Cardiac septum (tissue), 1 donor: Measurements from ENCODE around the gene GRK5. TPM values are rescaled to one million over a fixed set of nuclear protein-coding genes. Genes with fewer than 3 reads are reported as not detected.
"Not testable (repeated sequence)": the region's sequence is repeated elsewhere in the genome, so short reads cannot be mapped to it uniquely, and the experiment has no call there.

Source experiments
- DNase-seq: peaks from one replicate; pipeline ENCODE4 v3.0.0-alpha.2; 2020; ENCODE audit warnings: low spot score
- intact Hi-C: fragments of 100-400 bp; cut with DNase I; formaldehyde crosslinking; loops from one replicate; pipeline ENCODE4 v1.14.0; 2022
- long read RNA-seq: library from polyadenylated mRNA; unstranded; transcript quantifications from one replicate; pipeline ENCODE4 v2.0.0, GENCODE V29; 2021
- total RNA-seq: library from RNA; stranded (reverse); fragmentation: NEBNext Ultra II Directional; extraction: Animal tissue kit (Norgen Biotek cat#: 25700); gene quantifications from one replicate; pipeline ENCODE4 v1.2.1, GENCODE V29; 2021
- donor health status: DM: no; HTN: no; CAD: no.

The GRK5 gene
- total RNA-seq: 17.6 TPM
- long read RNA-seq, transcript GRK5-202 (16 exons, 2,654 nt): major isoform, 9 of 27 reads
- long read RNA-seq, partial matches to known transcripts: 4 of 27 reads
- long read RNA-seq, other reads (novel, unspliced or antisense): 14 of 27 reads

- intact Hi-C loops: loop anchor here (2.0 to 10.0 kb wide), 5 partner anchors 45 to 447 kb away; partner anchors contain the start of gene BAG3
- DNase-seq: peak; percentile 98
Observed at GRCh38 chr10:119207366-119207666, at the start of gene GRK5. GRK5 (plus strand) TSS chr10:119207571; CDS start chr10:119207918, 347 bp downstream.

- peak; percentile 67 for DNase-seq
- intact Hi-C loops: no loop called here
Observed at GRCh38 chr10:119159332-119159731, 48.0 kb upstream of the GRK5 start.

GRCh38 chr10:119161680-119162451 is 45.5 kb upstream of the GRK5 start:
- DNase-seq: no peak
- intact Hi-C loops: no loop called here

- intact Hi-C loops: no loop called here
- DNase-seq: no peak
Observed at GRCh38 chr10:119162452-119163092, 44.8 kb upstream of the GRK5 start.

GRCh38 chr10:119165171-119166117 is 41.9 kb upstream of the GRK5 start, which contains the start of gene SFXN4:
SFXN4 (minus strand) TSS chr10:119165714; CDS start chr10:119165647, 67 bp downstream.
- intact Hi-C loops: loop anchor here (2.0 kb wide), 1 partner anchor 13 kb away; the partner anchor contains the start of gene PRDX3
- DNase-seq: peak; percentile 93

GRCh38 chr10:119166118-119166500 is 41.3 kb upstream of the GRK5 start:
- intact Hi-C loops: no loop called here
- DNase-seq: no peak

- DNase-seq: no peak
- intact Hi-C loops: no loop called here
Observed at GRCh38 chr10:119166564-119166963, 40.8 kb upstream of the GRK5 start.

GRCh38 chr10:119167041-119167440 is 40.3 kb upstream of the GRK5 start:
- no peak for DNase-seq
- intact Hi-C loops: no loop called here

GRCh38 chr10:119174109-119174508 is 33.3 kb upstream of the GRK5 start:
- intact Hi-C loops: no loop called here
- no peak for DNase-seq

GRCh38 chr10:119176166-119176565 is 31.2 kb upstream of the GRK5 start:
- intact Hi-C loops: no loop called here
- DNase-seq: no peak

- DNase-seq: no peak
- intact Hi-C loops: loop anchor here (2.0 kb wide), 1 partner anchor 13 kb away; the partner anchor contains the start of gene SFXN4
Observed at GRCh38 chr10:119177708-119178371, 29.5 kb upstream of the GRK5 start.

GRCh38 chr10:119178372-119179119 is 28.8 kb upstream of the GRK5 start, which contains the start of gene PRDX3:
PRDX3 (minus strand) TSS chr10:119178812; CDS start chr10:119178790, 22 bp downstream.
- intact Hi-C loops: loop anchor here (2.0 kb wide), 1 partner anchor 14 kb away; the partner anchor contains the start of gene SFXN4

GRCh38 chr10:119180850-119181400 is 26.4 kb upstream of the GRK5 start:
- intact Hi-C loops: not testable (repeated sequence)

More at GRCh38 chr10:119178372-119179119, 28.8 kb upstream of the GRK5 start, which contains the start of gene PRDX3:
- peak; percentile 96 for DNase-seq

GRCh38 chr10:119183664-119184412 is 23.5 kb upstream of the GRK5 start:
- no peak for DNase-seq
- intact Hi-C loops: no loop called here

More at GRCh38 chr10:119180850-119181400, 26.4 kb upstream of the GRK5 start:
- DNase-seq: not testable (repeated sequence)

GRCh38 chr10:119189811-119190282 is 17.5 kb upstream of the GRK5 start:
- DNase-seq: no peak
- intact Hi-C loops: no loop called here

- intact Hi-C loops: no loop called here
- DNase-seq: no peak
Observed at GRCh38 chr10:119190353-119190752, 17.0 kb upstream of the GRK5 start.
